ENCODE measurements around the gene C12orf42.

C12orf42 gene

DNA sequence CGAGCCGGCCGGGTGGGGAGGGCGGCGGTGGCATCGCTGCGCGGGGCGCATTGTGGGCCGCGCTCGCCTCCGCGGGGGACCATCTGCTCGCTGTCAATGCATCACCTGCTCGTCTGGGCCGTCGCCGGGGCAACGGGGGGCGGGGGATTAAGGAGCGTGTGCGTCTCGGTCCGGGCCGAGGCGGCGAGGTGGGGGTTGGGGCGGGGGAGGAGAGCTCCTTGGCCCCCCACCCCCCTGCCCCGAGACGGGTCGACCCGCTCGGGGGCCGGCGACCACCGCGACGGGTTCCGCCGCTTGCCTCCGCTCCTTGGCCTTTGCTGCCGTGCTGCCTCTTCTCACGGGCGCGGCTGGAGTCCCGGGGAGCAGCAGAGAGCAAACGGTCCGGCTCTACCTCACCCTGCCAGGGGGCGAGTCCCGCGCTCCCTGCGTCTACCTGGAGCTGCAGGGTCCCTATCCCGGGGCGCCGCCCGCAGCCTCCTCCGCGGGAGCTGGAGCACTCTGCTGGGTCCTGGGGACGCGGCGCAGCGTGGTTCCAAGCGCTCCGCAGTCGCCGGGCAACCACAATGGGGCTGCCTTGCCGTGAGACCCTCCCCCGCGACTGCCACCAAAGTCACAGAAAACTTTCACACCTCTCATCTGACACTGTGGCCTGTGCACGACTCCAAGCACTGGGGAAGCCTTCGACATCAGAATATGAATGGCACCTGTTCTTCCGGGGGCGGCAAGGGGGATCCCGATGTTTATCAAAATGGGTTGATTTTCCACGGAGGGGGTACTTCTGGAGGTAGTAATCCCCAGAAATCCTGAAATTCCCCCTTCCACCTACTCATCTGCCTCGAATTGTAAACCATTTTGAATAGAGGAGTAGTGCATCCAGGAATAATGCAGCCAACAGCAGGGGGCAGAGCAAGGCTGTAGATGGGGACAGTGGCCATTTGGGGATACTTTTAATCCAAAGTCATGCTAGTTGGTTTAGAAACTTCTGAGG is at the start of gene C12orf42:
Gene C12orf42 (minus strand): TSS at position 500 of the 988 bp plus-strand sequence. CDS start 17,542 bp downstream, outside the sequence.
- no peak for DNase-seq

DNA sequence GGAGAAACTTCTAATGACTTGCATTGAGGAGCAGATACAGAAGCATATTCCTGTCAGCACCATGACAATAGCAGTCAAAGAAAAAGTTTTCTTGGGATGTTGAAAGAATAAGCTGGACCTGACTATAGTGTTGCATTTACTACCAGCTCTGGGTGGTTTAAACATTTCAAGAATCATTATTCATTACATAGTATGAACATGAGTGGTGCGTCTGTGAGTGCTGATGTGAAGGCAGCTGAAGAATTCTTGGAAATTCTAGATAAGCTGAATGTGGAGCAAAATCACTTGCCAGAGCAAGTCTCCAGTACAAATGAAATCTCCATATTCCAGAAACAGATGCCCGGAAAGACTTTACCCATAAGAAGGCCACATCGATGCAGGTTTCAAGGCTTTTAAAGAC is 46.3 kb upstream of the C12orf42 start:
- DNase-seq: no peak

DNA sequence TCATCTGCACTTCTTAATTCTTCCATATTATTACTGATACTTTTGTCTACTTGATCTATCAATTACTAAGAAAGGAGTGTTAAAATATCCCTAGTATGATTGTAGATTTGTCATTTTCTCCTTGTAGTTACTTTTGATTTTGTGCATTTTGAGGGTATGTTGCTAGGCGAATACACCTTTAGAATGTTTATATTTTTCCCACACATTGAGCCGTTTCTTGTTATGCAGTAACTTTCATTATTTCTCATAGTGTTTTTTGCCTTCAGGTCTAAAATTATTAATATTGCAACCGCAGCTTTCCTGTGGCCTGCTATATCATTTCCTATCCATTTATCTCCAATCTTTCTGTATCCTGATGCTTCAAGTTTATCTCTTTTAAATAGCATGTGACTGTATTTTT is 44.6 kb upstream of the C12orf42 start:
- DNase-seq: no peak

DNA sequence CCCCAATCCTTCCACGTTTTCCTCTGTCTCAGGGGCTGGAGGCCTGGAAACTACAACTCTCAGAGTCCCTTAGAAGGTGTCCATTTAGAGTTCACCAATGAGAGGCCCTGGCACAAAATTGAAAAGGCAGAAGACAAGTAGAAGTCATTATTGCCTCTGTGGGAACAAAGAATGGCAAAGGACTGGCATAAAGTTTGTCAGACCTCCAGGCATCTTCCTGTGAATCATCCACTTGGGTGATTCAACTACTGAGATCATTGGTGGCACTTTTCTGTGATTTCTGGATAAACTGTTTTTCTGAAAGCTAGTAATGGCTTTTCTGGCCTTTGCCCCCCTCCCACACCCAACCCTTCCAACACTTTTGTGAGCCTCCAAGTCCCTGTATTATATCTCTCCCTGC is 42.6 kb upstream of the C12orf42 start:
- no peak for DNase-seq

DNA sequence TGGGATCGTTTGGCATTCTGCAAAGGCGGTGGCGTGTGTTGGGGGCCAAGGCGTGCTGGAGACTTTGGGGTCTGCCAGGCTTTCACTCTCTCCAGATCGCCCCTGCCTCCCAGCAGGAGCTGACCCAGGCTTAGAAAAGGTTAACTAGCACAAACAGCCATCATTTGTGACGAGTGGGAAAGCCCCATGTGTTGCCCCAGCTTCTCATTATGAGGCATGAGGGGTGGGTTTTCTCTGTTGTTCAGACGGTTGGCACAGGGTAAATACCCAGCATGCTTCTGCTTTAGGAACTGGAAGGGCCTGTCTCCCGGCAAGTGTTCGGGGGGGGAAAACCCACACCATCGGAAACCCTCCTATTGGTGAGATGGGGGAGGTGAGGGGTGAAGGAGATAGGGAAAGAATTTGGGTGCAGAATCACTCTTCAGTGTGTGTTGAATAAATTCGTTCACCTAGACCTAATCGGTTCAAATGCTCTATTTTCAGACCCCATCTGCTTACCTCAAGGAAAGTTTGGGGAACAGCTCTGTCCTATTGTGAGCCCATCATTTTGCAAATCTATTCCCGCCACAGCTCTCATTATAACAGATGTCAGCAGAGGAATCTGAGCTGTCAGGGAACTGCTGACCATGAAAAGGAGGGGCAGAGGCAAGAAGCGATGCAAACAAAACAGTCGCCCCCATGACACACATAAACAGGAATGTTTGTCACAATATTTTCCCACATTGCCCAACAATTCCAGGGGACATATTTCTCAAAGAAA is 34.7 kb upstream of the C12orf42 start:
- DNase-seq: no peak

DNA sequence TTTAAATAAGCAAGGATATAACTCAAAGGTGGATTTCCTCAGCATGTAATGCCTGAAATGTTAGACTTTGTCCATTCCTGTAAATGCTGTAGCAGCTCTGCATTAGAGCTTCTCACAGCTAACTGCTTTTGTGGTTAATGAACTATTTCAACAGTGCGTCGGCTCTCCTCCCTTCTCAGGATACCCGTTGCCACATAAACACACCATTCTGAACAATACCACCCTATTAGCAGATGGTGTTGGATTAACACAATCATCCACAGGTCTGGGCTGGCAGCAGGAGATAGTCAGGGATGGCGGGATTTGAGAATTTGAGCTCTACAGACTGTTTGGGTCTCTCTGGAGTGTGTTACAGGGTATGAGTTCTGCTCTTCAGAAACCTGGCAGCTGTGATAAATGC is 33.5 kb upstream of the C12orf42 start:
- no peak for DNase-seq

DNA sequence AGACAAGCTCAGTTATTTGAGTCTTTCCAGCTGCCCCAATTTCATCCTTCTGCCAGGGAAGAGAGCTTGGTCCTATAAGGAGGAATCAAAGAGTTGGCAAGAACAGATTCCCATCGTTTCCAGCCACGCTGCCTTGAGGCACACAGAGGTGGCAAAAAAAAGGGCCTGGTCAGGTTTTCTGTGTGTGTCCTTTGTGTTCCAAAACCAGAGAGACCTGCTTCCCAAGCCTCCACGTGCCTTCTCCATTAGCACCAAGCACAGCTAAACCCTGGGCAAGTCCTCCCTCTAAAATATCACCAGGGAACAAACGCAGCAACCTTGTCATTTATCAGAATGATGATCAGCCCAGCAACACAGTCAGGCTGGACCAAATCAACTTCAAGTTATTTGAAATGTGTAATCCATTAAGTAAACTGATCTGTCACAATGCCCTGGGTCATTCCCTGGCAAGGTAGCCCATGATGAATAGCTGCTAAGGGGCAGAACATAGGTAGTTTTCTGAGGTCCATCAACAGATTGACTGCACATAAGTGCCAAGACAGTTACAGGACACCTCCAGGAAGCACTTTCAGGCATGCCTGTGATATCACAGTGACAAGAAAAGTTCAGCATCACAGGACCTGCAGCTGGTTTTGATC is 28.6 kb upstream of the C12orf42 start:
- DNase-seq: no peak

DNA sequence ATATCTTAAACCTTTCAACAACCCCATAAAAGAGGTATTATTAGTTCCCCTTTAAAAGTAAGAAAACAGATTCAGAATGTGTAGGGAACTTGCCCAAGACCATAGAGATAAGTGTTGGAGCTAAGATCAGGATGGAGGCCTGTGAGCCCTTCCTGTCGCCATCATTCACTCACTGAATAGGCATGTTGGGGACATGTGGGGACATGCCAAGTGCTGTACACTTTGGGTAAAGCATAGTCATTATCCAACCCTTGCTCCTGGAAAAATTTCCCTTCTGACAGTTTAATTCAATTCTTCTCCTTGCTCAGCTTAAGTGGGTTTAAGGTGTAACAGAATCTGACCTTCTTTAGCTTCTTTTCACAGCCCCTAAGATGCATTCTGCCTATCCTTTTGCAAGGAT is 28.0 kb upstream of the C12orf42 start:
- DNase-seq: no peak

DNA sequence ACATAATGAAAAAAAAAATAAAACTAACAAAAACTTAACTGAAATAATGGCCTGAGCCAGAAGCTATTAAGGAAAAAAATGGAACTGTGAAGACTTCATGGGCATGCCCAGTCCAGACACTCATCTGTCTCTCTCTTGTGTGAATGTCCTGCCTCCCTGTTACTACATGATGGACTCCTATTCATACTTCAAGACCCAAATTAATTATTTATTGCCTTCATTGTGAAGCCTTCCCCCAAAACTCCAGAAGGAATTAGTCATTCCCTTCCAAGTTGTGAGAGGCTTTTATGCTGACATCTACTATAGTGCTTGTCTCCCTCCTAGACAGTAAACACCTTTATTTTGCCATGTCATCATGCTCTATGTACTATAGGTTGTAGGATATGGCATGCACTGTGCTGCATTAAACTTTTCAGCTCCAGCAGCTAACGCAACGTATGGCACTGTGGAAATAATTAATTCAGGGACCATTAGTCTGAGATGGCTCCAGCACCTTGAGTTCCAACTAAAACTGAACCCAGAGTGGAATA is 25.0 kb upstream of the C12orf42 start:
- DNase-seq: no peak

DNA sequence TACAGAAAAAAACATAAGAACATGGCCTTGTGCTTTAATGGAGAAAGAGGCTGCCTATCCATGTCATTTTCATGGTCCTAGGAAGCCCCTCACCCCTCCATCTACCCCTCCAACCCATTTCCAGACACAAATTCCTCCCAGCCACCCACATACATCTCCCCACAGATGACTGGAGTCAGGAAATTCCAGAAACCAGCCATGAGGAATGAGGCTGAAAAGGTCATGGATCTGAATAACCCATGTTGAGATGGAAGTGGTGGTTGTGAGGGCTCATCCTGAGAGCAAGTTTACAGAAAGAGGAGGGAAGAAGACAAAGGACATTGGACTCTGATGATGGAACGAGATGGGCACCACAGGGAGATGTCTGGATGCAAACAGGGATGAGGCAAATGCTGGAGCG is 23.9 kb upstream of the C12orf42 start:
- no peak for DNase-seq

DNA sequence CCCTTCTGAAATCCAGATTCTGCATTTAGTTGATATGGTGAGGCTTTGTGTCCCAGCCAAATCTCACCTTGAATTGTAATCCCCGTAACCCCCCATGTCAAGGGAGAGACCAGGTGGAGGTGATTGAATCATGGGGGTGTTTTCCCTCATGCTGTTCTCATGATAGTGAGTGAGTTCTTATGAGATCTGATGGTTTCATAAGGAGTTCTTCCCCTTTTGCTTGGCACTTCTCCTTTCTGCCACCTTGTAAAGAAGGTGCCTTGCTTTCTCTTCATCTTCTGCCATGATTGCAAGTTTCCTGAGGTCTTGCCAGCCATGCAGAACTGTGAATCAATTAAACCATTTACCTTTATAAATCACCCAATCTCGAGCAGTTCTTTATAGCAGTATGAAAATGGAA is 23.1 kb upstream of the C12orf42 start:
- no peak for DNase-seq

DNA sequence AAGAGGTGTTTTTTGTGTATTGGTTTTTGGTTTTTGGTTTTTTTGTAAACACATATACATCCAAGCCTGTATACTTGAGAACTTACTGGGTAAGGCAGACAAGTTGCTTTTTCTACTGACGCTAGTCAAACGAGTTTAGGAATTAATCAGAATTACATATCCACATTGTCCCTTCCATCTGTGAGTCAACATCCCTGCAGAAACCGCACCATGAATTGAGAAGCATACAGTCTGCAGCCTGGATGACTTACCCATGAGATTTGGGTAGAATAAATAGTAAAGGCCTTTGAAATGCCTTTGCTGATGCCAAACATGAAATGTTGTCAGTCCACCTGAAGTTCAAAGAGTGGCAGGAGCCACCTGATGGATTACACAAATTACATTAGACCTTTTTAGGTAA is 21.4 kb upstream of the C12orf42 start:
- DNase-seq: no peak

DNA sequence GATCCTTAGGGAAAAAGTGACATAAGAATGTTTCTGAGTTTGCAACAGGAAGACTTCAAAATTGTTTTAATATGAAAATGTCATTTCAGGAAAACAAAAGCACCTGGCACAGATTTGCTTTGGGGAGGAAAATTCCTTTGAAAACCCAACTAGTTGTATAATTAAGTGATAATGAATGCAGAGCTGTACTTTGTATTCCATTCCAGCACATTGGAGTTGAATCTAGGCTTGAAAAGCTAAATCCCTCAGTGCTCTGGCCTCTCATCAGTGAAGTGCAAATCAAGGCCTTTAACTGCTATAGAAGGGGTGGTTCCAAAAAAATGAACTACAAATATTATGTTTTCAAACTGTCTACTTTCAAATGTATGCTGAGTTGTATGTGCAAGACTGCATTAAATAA is 19.6 kb upstream of the C12orf42 start:
- DNase-seq: no peak

DNA sequence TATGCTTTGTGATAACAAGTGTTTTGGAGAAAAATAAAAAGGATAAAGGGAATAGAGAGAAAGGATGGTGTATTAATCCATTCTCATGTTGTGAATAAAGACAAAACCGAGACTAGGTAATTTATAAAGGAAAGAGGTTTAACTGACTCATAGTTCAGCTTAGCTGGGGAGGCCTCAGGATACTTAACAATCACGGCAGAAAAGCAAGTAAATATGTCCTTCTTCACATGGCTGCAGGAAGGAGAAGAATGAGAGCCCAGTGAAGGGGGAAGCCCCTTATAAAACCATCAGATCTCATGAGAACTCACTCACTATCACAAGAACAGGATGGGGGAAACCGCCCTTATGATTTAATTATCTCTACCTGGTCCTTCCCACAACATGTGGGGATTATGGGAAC is 18.1 kb upstream of the C12orf42 start:
- DNase-seq: no peak

DNA sequence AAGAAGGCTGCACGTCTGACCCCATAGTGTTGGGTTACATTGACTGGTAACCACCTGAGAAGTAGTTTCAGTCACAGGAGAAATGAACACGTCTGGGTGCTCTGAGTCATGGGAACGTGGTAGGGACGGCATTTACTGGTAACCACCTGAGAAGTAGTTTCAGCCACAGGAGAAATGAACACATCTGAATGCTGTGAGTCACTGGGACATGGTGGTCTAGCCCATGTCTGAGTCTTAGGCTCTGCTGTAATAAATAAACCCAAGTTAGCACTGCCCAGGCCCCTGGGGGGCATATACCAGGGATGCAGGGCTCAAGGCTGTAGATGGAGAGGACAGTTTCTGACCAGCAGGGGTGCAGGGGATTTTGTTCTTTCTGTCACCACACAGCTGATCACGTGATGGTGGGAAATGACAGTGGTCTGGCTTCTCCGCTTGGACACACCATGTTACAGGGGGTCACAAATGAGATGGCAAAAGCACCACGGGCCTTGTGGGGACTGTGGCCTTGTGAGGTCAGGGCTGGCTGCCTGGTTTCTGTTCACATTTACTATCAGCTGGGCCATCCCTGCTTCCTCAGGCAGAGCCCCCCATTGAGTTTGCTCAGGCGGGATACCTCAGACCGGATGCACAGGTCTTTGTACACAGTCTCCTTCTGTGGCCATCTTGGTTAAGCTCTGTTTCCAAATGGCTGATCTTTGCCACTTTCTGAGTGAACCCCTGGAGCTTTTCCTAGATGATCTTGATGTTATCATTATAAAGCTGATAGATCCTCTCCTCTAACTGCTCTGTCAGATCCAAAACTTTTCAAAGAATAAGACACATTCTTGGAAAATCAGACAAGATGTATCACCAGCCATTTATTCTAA is 9.8 kb upstream of the C12orf42 start:
- DNase-seq: no peak

DNA sequence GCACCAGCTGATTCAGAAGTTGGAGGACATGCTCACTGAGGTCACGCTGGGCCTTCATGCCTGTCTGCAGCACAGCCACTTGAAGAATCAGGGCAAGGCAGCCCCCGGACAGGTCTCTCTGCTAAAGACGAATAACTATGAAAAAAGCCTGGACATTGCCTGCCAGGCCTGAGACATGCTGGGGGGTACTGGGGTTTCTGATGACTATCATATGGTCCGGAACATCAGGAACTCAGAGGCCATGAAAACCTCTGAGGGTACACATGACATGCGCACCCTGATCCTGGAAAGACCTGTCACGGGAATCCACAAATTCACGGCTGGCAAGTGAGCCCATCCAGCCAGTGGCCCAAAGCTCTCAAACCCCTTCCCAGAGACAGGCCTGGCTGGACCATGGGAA is 8.8 kb upstream of the C12orf42 start:
- DNase-seq: no peak

DNA sequence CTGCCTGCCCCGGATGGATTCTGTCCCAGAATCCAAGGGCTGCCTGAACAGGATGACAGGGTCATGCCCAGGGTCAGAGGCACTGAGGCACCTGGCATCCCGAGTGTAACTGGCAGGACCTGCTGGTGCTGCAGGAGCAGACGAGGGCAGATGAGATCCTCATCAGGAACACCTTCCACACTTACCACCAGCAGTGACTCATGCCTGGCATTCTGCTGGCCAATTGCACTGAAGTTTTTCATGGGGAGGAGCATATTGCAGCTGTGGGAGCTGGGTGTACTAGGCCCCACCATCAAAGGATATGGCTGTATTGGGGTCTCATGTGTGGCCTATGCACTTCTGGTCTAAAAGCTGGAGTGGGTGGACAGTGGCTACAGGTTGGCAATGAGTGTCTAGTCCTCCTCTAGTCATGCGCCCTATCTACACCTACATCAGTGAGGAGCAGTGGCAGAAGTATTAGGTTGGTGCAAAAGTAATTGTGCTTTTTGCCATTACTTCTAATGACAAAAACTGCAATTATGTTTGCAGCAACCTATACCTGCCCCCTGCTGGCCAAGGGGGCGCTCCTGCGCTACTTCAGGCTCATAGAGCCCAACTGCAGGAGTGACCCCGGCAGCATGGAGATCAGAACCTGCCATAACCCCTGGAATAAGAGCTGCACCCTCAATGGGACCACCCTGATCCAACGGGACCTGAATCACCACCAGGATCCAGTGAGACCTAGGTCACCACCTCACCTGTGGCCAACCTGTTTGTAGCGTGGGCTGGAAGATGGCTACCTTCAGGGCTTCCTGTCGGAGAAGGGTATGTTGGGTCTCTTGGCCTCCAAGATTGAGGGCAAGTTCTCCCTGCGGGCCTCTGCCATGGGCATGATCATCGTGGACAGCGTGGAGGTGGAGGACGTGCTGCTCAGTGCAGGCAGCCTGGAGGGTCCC is 8.0 kb upstream of the C12orf42 start:
- DNase-seq: no peak

DNA sequence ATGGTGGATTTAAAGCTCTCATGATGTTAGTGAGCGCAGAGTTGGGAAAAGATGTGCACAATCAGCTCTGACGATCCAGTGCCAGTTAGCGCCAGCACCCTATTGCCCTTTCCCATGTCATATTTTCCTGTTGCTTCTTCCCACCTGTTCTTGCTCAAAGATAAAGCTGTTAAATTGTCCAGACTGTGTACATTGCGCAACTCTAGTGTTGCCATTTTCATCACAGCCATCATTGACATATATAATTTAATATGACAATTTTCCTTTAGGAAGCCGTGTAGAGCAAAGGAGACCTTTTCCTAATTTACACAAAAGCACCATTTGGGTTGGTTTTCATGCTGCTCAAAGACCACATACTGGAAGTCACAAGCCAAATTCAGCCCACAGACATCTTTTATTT is 5.7 kb upstream of the C12orf42 start:
- no peak for DNase-seq

DNA sequence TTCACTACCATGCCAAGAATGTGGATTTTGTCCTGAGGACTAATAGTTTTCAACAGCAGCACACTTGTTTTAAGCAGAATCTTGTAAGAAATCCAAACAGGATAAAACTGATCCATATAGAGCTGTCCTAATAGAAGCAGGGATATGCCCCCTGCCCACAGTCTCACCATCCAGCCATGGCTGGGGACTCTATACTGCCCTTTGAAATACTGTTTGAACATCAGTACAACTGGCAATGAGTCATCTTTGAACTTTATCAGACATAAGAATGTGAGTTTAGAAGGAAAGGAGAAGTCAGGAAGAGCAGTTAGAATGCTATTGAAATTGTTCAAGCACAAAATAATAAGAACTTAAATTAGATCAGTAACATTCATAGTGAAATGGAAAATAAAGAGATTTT is 3.8 kb upstream of the C12orf42 start:
- no peak for DNase-seq

DNA sequence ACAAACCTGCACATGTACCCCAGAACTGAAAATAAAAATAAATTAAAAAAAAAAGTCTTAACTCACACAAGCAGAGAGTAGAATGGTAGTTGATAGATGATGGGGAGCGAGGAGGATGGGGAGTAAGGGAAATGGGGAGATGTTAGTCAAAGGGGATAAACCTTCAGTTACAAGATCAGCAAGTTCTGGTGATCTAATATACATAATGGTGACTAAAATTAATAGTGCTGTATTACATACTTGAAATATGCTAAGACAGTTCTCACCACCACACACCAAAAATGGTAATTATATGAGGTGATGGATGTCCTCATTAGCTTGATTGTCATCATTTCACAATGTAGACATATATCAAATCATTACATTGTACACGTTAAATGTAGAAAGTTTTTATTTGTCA is 3.2 kb upstream of the C12orf42 start:
- no peak for DNase-seq
